ENCODE measurements around the gene DAGLB. TPM values are rescaled to one million over a fixed set of nuclear protein-coding genes. Genes with fewer than 3 reads are reported as not detected.

The DAGLB gene
- total and polyA plus RNA-seq, 7 experiments from 2014 or later, result 10.5 to 44.3 (median 37.7) TPM

- Histone ChIP-seq H3K27me3 (ENCODE audit: control insufficient read depth in 2 of 2, insufficient read depth in 2 of 2, low read length in 2 of 2) (no peaks in the 10 kb centered on the region), H3K27ac (ENCODE audit: low read depth, low read length) (no peak overlapping the region), H3K4me3 (ENCODE audit: low read length) (no peak overlapping the region), H3K36me3 (ENCODE audit: control insufficient read depth in 2 of 3, insufficient read depth in 3 of 3, low read length in 3 of 3) (no peaks in the 10 kb centered on the region), H3K9me3 (ENCODE audit: control insufficient read depth in 2 of 3, low read length in 3 of 3) (no peaks in the 10 kb centered on the region), H3K4me1 (ENCODE audit: control insufficient read depth in 2 of 2, insufficient read depth in 2 of 2, low read length in 2 of 2) (no peaks in the 10 kb centered on the region)
- Mint-ChIP-seq H3K4me1 (peaks cover 0 to 6% (median 4%) of the 10 kb centered on the region in 7 donors), H3K4me3 (no peak overlapping the region), H3K36me3 (no peaks in the 10 kb centered on the region), H3K27me3 (peaks cover 0 to 5% (median 0%) of the 10 kb centered on the region in 5 donors), H3K9me3 (no peaks in the 10 kb centered on the region), H3K27ac (no peak overlapping the region)
- ChIA-PET CTCF (interaction anchor here (0.6 kb wide), 1 partner anchor 74 kb away, joined by 6 read pairs; no protein-coding TSS in a partner anchor), POLR2A (no interaction called here)
- DNase-seq (no peak), ATAC-seq (no peak)
- intact Hi-C loops (cut with micrococcal nuclease), result no loop called here
These were observed 88.0 kb downstream of the DAGLB start for GRCh38 chr7:6359734-6360133.

Other genes starting within 250 kb of the DAGLB start
- gene CYTH3, start 175.3 kb downstream of the DAGLB start, total RNA-seq, result 1 to 10 TPM in 4 of 5 experiments, under 1 TPM in 1; 0.99 to 9.5 (median 3.6) TPM
- gene CYTH3, start 175.3 kb downstream of the DAGLB start, polyA plus RNA-seq, result 1 to 10 TPM; 1.5 to 2.1 TPM
- gene FAM220A, start 99.0 kb downstream of the DAGLB start, total RNA-seq, result 10 to 100 TPM in 4 of 5 experiments, 1 to 10 TPM in 1; 8.9 to 25.0 (median 14.7) TPM
- 1 to 10 TPM; 5.2 to 7.1 TPM for gene FAM220A, start 99.0 kb downstream of the DAGLB start, polyA plus RNA-seq
- gene RAC1, start 73.4 kb downstream of the DAGLB start, total RNA-seq, result 100 to 1,000 TPM in 2 of 5 experiments, 10 to 100 TPM in 3; 60.2 to 139 (median 87.2) TPM
- 100 to 1,000 TPM; 188 to 211 TPM for gene RAC1, start 73.4 kb downstream of the DAGLB start, polyA plus RNA-seq
- gene KDELR2, start 36.2 kb upstream of the DAGLB start, total RNA-seq, result 10 to 100 TPM; 28.1 to 60.9 (median 36.8) TPM
- 10 to 100 TPM; 36.3 to 43.7 TPM for gene KDELR2, start 36.2 kb upstream of the DAGLB start, polyA plus RNA-seq
- 1 to 10 TPM in 2 of 5 experiments, under 1 TPM in 2, not detected in 1; 0.24 to 1.5 (median 1.1) TPM for gene GRID2IP, start 103.5 kb upstream of the DAGLB start, total RNA-seq
- not detected for gene GRID2IP, start 103.5 kb upstream of the DAGLB start, polyA plus RNA-seq
- gene ZDHHC4, start 129.5 kb upstream of the DAGLB start, total RNA-seq, result 10 to 100 TPM; 25.2 to 42.2 (median 31.8) TPM
- gene ZDHHC4, start 129.5 kb upstream of the DAGLB start, polyA plus RNA-seq, result 10 to 100 TPM; 65.9 to 82.1 TPM
- gene INTS15, start 142.1 kb upstream of the DAGLB start, total RNA-seq, result 10 to 100 TPM; 39.9 to 69.1 (median 56.5) TPM
- gene INTS15, start 142.1 kb upstream of the DAGLB start, polyA plus RNA-seq, result 10 to 100 TPM; 29.7 to 51.8 TPM
- gene ZNF853, start 167.7 kb upstream of the DAGLB start, total RNA-seq, result 1 to 10 TPM in 4 of 5 experiments, under 1 TPM in 1; 0.15 to 5.3 (median 3.8) TPM
- gene ZNF853, start 167.7 kb upstream of the DAGLB start, polyA plus RNA-seq, result 1 to 10 TPM in 1 of 2 donors, under 1 TPM in 1; 0.50 to 2.9 TPM
- gene ZNF316, start 189.4 kb upstream of the DAGLB start, total RNA-seq, result 10 to 100 TPM; 24.5 to 71.6 (median 55.4) TPM
- gene ZNF316, start 189.4 kb upstream of the DAGLB start, polyA plus RNA-seq, result 1 to 10 TPM in 1 of 2 donors, under 1 TPM in 1; 0.66 to 4.4 TPM